Uterus (tissue), 2 donors: ENCODE measurements around the gene RUVBL2.
"Not testable (repeated sequence)": the region's sequence is repeated elsewhere in the genome, so short reads cannot be mapped to it uniquely, and the experiment has no call there.

Experiments
- POLR2A ChIP-seq, 2 donors: fragments of 450-650 bp; IDR thresholded peaks; one replicate each; pipeline ENCODE4 v1.6.1; 2016; ENCODE audit warnings: antibody characterized with exemption in 2 of 2, mild to moderate bottlenecking in 1 of 2, moderate library complexity in 1 of 2
- TF ChIP-seq, protein P1 (sequence below), 4 experiments: fragments of 200-600 bp in 2 of 4; fragments of 450-650 bp in 2 of 4; sonication (generic) in 2 of 4; IDR thresholded peaks; one replicate each; pipeline ENCODE4 v1.5.1; 2016 to 2019; ENCODE audit warnings: antibody characterized with exemption in 4 of 4, mild to moderate bottlenecking in 2 of 4, moderate library complexity in 1 of 4

DNA sequence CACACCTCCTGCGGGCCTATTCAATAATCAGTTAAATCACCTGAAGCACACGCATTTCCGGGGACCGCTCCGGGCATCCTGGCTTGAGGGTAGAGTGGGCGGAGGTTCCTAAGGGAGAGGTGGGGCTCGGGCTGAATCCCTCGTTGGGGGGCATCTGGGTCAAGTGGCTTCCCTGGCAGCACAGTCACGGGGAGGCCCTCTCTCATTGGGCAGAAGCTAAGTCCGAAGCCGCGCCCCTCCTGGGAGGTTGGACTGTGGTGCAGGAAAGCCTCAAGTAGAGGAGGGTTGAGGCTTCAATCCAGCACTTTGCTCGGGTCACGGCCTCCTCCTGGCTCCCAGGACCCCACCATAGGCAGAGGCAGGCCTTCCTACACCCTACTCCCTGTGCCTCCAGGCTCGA, 49.9 kb downstream of the RUVBL2 start, which contains the start of gene CGB5:
- TF ChIP-seq POLR2A (IDR thresholded peaks at IDR 0.05): not testable (repeated sequence)
- TF ChIP-seq, protein P1, sequence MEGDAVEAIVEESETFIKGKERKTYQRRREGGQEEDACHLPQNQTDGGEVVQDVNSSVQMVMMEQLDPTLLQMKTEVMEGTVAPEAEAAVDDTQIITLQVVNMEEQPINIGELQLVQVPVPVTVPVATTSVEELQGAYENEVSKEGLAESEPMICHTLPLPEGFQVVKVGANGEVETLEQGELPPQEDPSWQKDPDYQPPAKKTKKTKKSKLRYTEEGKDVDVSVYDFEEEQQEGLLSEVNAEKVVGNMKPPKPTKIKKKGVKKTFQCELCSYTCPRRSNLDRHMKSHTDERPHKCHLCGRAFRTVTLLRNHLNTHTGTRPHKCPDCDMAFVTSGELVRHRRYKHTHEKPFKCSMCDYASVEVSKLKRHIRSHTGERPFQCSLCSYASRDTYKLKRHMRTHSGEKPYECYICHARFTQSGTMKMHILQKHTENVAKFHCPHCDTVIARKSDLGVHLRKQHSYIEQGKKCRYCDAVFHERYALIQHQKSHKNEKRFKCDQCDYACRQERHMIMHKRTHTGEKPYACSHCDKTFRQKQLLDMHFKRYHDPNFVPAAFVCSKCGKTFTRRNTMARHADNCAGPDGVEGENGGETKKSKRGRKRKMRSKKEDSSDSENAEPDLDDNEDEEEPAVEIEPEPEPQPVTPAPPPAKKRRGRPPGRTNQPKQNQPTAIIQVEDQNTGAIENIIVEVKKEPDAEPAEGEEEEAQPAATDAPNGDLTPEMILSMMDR (IDR thresholded peaks at IDR 0.05): not testable (repeated sequence)
